Ascending aorta (tissue), 2 donors: ENCODE results near the gene DZIP1L. TPM values are rescaled to one million over a fixed set of nuclear protein-coding genes. Genes with fewer than 3 reads are reported as not detected.
"Not testable (repeated sequence)": the region's sequence is repeated elsewhere in the genome, so short reads cannot be mapped to it uniquely, and the experiment has no call there.

Experiments used
- DNase-seq, 2 donors: peaks; one replicate each; pipeline ENCODE4 v3.0.0-alpha.2; 2019; ENCODE audit warnings: low spot score in 2 of 2
- H3K27ac ChIP-seq, 2 donors: fragments of 200-600 bp; sonication (generic); one replicate each; pipeline ENCODE4 v1.5.1; 2016 to 2017; ENCODE audit warnings: mild to moderate bottlenecking in 1 of 2
- H3K27me3 ChIP-seq: fragments of 200-600 bp; sonication (generic); one replicate; pipeline ENCODE4 v1.5.1; 2017
- H3K36me3 ChIP-seq, 2 donors: fragments of 200-600 bp; sonication (generic); one replicate each; pipeline ENCODE4 v1.5.1; 2016
- H3K4me1 ChIP-seq, 2 donors: fragments of 200-600 bp; sonication (generic); one replicate each; pipeline ENCODE4 v1.5.1; 2016 to 2017; ENCODE audit warnings: mild to moderate bottlenecking in 1 of 2
- H3K4me3 ChIP-seq, 2 donors: fragments of 200-600 bp; sonication (generic); one replicate each; pipeline ENCODE4 v1.5.1; 2016 to 2017; ENCODE audit warnings: mild to moderate bottlenecking in 1 of 2
- H3K9me3 ChIP-seq, 2 donors: fragments of 200-600 bp; sonication (generic); one replicate each; pipeline ENCODE4 v1.5.1; 2016
- intact Hi-C: fragments of 100-400 bp; cut with DNase I; formaldehyde crosslinking; loops from one replicate; pipeline ENCODE4 v1.15.1; 2023
- total RNA-seq: library from RNA; depleted of rRNA; stranded (reverse); fragments of >200 nt; gene quantifications from one replicate; pipeline ENCODE4 v1.1.0, GENCODE V29; 2016
- TF ChIP-seq, protein P1 (sequence below), 3 experiments: fragments of 200-600 bp in 2 of 3; fragments of 450-650 bp in 1 of 3; sonication (generic) in 2 of 3; IDR thresholded peaks; one replicate each; pipeline ENCODE4 v1.5.1; 2016 to 2019; ENCODE audit warnings: antibody characterized with exemption in 3 of 3, mild to moderate bottlenecking in 1 of 3, moderate library complexity in 1 of 3

Gene DZIP1L
- total RNA-seq, 1 donor from 2014 or later: 23.1 TPM

GRCh38 chr3:138092023-138092422 lies 23.4 kb downstream of the DZIP1L start:
- H3K27ac ChIP-seq: no peak overlapping the region
- intact Hi-C loops: no loop called here
- no peaks in the 10 kb centered on the region for H3K27me3 ChIP-seq
- H3K9me3 ChIP-seq: no peaks in the 10 kb centered on the region
- TF ChIP-seq, protein P1, sequence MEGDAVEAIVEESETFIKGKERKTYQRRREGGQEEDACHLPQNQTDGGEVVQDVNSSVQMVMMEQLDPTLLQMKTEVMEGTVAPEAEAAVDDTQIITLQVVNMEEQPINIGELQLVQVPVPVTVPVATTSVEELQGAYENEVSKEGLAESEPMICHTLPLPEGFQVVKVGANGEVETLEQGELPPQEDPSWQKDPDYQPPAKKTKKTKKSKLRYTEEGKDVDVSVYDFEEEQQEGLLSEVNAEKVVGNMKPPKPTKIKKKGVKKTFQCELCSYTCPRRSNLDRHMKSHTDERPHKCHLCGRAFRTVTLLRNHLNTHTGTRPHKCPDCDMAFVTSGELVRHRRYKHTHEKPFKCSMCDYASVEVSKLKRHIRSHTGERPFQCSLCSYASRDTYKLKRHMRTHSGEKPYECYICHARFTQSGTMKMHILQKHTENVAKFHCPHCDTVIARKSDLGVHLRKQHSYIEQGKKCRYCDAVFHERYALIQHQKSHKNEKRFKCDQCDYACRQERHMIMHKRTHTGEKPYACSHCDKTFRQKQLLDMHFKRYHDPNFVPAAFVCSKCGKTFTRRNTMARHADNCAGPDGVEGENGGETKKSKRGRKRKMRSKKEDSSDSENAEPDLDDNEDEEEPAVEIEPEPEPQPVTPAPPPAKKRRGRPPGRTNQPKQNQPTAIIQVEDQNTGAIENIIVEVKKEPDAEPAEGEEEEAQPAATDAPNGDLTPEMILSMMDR (IDR thresholded peaks at IDR 0.05): no peak
- no peak for DNase-seq
- no peak overlapping the region for H3K4me3 ChIP-seq
- no peaks in the 10 kb centered on the region for H3K4me1 ChIP-seq
- H3K36me3 ChIP-seq: peaks cover 30 to 70% of the 10 kb centered on the region in 2 donors

GRCh38 chr3:138089091-138089490 lies 26.3 kb downstream of the DZIP1L start:
- Histone ChIP-seq H3K4me1 (no peaks in the 10 kb centered on the region), H3K27me3 (no peaks in the 10 kb centered on the region), H3K36me3 (peaks cover 38 to 72% of the 10 kb centered on the region in 2 donors), H3K27ac (no peak overlapping the region), H3K4me3 (no peak overlapping the region), H3K9me3 (no peaks in the 10 kb centered on the region)
- no peak for DNase-seq
- TF ChIP-seq, protein P1 (IDR thresholded peaks at IDR 0.05): no peak
- intact Hi-C loops: no loop called here

DNA sequence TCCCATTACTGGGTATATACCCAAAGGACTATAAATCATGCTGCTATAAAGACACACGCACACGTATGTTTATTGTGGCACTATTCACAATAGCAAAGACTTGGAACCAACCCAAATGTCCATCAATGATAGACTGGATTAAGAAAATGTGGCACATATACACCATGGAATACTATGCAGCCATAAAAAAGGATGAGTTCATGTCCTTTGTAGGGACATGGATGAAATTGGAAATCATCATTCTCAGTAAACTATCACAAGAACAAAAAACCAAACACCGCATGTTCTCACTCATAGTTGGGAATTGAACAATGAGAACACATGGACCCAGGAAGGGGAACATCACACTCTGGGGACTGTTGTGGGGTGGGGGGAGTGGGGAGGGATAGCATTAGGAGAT lies 29.7 kb downstream of the DZIP1L start:
- H3K27me3 ChIP-seq, intact Hi-C loops, H3K4me1 ChIP-seq, H3K4me3 ChIP-seq, H3K27ac ChIP-seq, H3K9me3 ChIP-seq, DNase-seq: not testable (repeated sequence)
- H3K36me3 ChIP-seq: peaks cover 53 to 73% of the 10 kb centered on the region in 2 donors

- TF ChIP-seq, protein P1 (IDR thresholded peaks at IDR 0.05): no peak
- Histone ChIP-seq H3K27me3 (no peaks in the 10 kb centered on the region), H3K36me3 (peaks cover 67 to 74% of the 10 kb centered on the region in 2 donors), H3K4me1 (no peaks in the 10 kb centered on the region), H3K27ac (no peak overlapping the region), H3K9me3 (no peaks in the 10 kb centered on the region), H3K4me3 (no peak overlapping the region)
- no peak for DNase-seq
- intact Hi-C loops: no loop called here
Measured at GRCh38 chr3:138084196-138084595, 31.2 kb downstream of the DZIP1L start.

- Histone ChIP-seq H3K36me3 (peaks cover 72 to 77% of the 10 kb centered on the region in 2 donors), H3K9me3 (no peaks in the 10 kb centered on the region), H3K4me3 (no peak overlapping the region), H3K4me1 (no peaks in the 10 kb centered on the region), H3K27ac (no peak overlapping the region), H3K27me3 (no peaks in the 10 kb centered on the region)
- no peak for DNase-seq
- intact Hi-C loops: no loop called here
- TF ChIP-seq, protein P1 (IDR thresholded peaks at IDR 0.05): no peak
Measured at GRCh38 chr3:138082992-138083386, 32.4 kb downstream of the DZIP1L start.

DNA sequence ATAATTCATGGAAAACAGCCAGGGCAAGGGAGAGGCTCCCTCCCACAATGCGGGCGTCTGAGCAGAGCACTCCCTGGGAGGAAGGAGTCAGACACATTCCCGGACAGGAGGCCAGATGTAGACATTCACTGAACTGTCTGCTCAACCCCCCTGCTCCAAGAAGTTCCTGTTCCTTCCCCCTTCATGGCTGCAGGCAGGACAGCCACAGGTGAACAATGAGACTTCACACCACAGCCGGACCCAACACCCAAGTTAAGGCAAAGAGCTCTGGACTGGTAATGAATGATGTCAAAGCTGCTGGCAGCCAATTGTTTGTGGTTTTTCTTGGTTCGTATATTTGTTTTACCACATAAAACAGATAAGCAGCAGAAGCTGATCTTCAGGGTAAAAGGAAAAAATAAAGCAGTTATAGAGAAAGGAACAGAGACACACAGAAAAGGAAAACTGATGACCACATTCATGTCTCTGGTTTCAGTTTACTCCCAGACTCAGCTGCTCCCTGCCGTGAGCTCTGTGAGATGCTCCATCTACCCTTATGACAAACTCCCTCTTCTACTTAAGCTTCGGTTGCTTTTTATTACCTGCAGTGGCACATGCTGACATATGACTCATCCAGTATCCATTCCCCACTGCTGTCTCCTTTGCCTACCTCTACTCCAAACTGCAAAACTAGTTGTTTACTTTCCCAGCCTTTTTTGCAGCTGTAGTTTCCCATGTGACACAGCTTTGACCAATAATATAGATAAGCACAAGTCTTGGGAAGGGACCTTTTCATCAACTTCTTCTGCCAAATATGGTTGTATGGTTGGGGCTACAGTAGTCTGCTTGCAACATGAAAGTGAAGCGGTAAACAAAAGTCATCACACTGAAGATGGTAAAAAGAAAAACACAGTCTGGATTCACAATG lies 33.1 kb downstream of the DZIP1L start:
- H3K9me3 ChIP-seq: no peaks in the 10 kb centered on the region
- no peaks in the 10 kb centered on the region for H3K27me3 ChIP-seq
- no peaks in the 10 kb centered on the region for H3K4me1 ChIP-seq
- H3K36me3 ChIP-seq: peaks cover 72 to 77% of the 10 kb centered on the region in 2 donors
- DNase-seq: no peak
- intact Hi-C loops: no loop called here
- no peak overlapping the region for H3K4me3 ChIP-seq
- no peak overlapping the region for H3K27ac ChIP-seq
- TF ChIP-seq, protein P1 (IDR thresholded peaks at IDR 0.05): no peak
